B cell (primary cell): Measurements from ENCODE around the gene PCDHA8.

Source experiments
- EZH2 ChIP-seq: IDR thresholded peaks from 2 replicates; pipeline ENCODE4 v1.6.1; 2012; ENCODE audit warnings: borderline replicate concordance, low read depth, mild to moderate bottlenecking, moderate library complexity, low read length; ENCODE audit not compliant: insufficient read depth, poor library complexity, severe bottlenecking
- TF ChIP-seq, protein P1 (sequence below): fragments of 200-600 bp; IDR thresholded peaks from one replicate; pipeline ENCODE4 v1.8.0; 2022; ENCODE audit warnings: antibody characterized with exemption, mild to moderate bottlenecking

DNA sequence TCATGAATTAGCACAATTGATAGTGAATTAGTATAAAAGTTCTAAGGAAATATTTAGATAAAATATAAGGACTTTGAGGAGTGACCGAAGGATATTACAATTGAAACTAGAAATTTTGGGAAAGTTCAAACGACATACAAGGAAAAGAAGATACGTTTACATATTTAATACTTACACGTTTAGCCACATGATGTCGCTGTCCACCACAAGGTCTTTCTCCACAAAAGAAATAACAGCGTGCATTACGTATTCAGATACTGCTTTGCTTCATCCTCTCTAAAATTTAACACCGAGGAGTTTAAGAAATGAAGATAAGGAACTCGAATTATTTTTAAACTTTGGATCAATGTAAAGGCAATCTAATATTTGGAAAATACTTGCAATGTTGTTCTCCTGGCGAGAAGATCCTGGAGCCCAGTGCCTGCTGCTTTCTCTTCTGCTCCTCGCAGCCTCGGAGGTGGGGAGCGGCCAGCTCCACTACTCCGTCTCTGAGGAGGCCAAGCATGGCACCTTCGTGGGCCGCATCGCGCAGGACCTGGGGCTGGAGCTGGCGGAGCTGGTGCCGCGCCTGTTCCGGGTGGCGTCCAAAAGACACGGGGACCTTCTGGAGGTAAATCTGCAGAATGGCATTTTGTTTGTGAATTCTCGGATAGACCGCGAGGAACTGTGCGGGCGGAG lies 40.0 kb upstream of the PCDHA8 start, which contains the start of gene PCDHA3:
- TF ChIP-seq, protein P1, sequence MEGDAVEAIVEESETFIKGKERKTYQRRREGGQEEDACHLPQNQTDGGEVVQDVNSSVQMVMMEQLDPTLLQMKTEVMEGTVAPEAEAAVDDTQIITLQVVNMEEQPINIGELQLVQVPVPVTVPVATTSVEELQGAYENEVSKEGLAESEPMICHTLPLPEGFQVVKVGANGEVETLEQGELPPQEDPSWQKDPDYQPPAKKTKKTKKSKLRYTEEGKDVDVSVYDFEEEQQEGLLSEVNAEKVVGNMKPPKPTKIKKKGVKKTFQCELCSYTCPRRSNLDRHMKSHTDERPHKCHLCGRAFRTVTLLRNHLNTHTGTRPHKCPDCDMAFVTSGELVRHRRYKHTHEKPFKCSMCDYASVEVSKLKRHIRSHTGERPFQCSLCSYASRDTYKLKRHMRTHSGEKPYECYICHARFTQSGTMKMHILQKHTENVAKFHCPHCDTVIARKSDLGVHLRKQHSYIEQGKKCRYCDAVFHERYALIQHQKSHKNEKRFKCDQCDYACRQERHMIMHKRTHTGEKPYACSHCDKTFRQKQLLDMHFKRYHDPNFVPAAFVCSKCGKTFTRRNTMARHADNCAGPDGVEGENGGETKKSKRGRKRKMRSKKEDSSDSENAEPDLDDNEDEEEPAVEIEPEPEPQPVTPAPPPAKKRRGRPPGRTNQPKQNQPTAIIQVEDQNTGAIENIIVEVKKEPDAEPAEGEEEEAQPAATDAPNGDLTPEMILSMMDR, result no peak
- TF ChIP-seq EZH2, result no peak
